ENCODE results near the gene ATP11A.

ATP11A gene

DNA sequence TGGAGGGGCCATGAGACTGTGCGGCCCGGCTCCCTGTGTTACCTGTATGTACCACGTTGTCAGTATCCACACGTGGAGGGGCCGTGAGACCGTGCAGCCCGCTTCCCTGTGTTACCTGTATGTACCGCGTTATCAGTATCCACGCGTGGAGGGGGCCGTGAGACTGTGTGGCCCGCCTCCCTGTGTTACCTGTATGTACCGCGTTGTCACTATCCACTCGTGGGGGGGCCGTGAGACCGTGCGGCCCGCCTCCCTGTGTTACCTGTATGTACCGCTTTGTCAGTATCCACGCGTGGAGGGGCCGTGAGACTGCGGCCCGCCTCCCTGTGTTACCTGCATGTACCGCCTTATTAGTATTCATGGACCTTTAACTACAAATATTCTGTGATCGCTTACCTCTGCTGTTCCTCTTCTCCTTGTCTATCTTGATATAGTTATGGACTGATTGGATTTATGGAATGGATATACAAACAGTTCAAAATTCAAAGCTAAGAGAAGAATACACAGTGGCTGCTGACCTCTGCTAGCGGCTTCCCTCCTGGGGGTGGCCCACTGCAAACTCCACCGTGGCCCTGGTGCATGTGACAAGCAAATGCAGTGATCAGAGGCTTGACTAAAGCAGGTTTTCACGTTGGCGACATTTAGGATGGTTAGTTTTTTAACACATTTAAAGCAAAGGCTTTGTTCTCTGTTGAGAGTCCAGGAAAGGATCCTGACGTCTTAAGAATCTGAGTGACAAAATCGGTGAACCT lies 38.7 kb downstream of the ATP11A start:
- Histone ChIP-seq H3K27me3 (ENCODE audit: control insufficient read depth, insufficient read depth, low read length) (no peaks in the 10 kb centered on the region), H3K27ac (ENCODE audit: low read depth, low read length) (no peak overlapping the region), H3K4me3 (ENCODE audit: low read depth, low read length) (no peak overlapping the region), H3K9ac (ENCODE audit: low read depth, low read length) (no peak overlapping the region), H3K9me3 (ENCODE audit: control insufficient read depth, insufficient read depth, low read length) (no peaks in the 10 kb centered on the region), H3K36me3 (ENCODE audit: control insufficient read depth, insufficient read depth, low read length) (no peaks in the 10 kb centered on the region), H3K4me1 (ENCODE audit: control insufficient read depth, insufficient read depth, low read length) (peaks cover 39% of the 10 kb centered on the region)

DNA sequence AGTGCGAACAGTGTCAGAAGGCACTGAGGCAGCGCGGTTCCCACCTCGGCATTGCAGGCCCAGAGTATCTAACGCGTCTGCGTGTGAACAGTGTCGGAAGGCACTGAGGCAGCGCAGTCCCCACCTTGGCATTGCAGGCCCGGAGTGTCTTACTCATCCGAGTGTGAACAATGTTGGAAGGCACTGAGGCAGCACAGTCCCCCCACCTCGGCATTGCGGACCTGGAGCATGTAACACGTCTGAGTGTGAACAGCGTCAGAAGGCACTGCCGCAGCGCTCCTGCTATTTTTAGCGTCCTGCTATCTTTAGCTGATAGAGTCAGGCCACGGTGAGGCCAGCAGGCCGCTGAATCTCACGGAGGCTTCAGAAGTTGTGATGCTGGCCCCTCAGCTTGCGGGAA lies 39.6 kb downstream of the ATP11A start:
- no peak overlapping the region for H3K9ac ChIP-seq (ENCODE audit: low read depth, low read length)
- no peaks in the 10 kb centered on the region for H3K36me3 ChIP-seq (ENCODE audit: control insufficient read depth, insufficient read depth, low read length)
- H3K27ac ChIP-seq (ENCODE audit: low read depth, low read length) = no peak overlapping the region
- no peaks in the 10 kb centered on the region for H3K9me3 ChIP-seq (ENCODE audit: control insufficient read depth, insufficient read depth, low read length)
- no peaks in the 10 kb centered on the region for H3K27me3 ChIP-seq (ENCODE audit: control insufficient read depth, insufficient read depth, low read length)
- H3K4me3 ChIP-seq (ENCODE audit: low read depth, low read length) = no peak overlapping the region
- peaks cover 47% of the 10 kb centered on the region for H3K4me1 ChIP-seq (ENCODE audit: control insufficient read depth, insufficient read depth, low read length)

DNA sequence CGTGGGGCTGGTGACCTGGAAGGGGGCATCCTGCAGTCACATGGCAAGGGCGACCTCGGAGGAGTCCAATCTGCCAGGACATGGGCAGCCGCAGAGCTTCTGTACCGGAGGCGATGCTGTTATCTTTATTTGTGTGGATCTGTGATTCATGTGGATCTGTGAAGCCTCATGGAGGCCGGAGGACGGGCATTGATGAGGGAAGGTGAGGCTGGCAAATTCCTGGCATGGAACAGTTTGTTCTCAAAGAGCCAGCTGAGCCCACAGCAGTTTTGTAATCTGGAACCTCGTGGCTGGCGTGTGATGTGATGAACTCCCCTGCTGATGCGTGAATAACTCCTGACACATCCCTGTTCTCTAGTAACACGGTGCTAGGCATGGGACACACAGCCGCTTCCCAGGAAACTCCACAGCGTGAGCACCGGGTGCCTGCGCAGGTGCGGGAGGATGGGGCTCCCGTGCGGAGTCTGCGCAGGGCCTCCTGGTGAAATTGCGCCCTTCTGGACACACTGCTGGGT lies 40.4 kb downstream of the ATP11A start:
- H3K27ac ChIP-seq (ENCODE audit: low read depth, low read length) = no peak overlapping the region
- peaks cover 55% of the 10 kb centered on the region for H3K4me1 ChIP-seq (ENCODE audit: control insufficient read depth, insufficient read depth, low read length)
- H3K9me3 ChIP-seq (ENCODE audit: control insufficient read depth, insufficient read depth, low read length) = no peaks in the 10 kb centered on the region
- no peaks in the 10 kb centered on the region for H3K27me3 ChIP-seq (ENCODE audit: control insufficient read depth, insufficient read depth, low read length)
- no peak overlapping the region for H3K4me3 ChIP-seq (ENCODE audit: low read depth, low read length)
- H3K9ac ChIP-seq (ENCODE audit: low read depth, low read length) = no peak overlapping the region
- no peaks in the 10 kb centered on the region for H3K36me3 ChIP-seq (ENCODE audit: control insufficient read depth, insufficient read depth, low read length)

DNA sequence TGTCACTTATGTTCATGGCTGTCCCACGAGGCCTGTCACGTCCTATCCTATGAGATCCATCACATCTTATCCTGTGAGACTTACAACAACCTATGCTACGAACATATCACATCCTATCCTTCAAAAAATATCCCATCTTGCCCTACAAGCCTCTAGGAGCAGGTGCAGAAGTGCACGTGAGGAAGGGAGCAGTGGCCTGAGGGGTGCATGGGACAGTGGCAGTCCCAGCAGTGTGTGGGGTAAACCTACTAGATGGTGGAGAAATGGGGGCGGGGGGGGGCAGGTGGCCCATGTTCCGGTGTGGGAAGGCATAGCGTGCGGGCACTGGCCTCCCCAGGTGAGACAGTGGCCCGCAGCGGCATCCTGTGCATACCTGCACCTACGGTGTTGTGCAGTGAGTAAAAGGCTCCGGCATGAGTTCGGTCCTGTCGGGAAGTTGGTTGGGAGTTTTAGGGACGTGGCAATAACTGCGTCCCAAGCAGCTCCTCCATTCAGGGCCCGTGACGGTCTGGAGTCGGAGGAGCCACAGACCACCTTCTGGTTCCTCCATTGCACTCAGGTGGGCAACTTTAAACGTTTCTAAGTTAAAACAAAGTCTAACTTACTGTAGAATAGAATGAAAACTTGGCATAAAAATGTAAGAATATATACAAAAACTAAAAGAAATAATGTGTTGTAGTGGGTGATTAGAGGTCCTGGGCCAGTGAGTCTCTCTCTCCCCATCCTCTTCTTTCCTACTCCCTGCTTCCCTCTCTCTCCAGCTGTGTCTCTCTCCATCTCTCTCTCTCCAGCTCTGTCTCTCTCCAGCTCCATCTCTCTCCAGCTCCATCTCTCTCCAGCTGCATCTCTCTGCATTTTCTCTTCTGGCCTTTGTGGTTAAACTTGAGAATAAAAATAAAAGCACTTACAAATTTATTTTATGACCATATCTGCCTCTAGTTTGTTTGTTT lies 42.1 kb downstream of the ATP11A start:
- Histone ChIP-seq H3K9me3 (ENCODE audit: control insufficient read depth, insufficient read depth, low read length) (no peaks in the 10 kb centered on the region), H3K36me3 (ENCODE audit: control insufficient read depth, insufficient read depth, low read length) (no peaks in the 10 kb centered on the region), H3K27ac (ENCODE audit: low read depth, low read length) (no peak overlapping the region), H3K9ac (ENCODE audit: low read depth, low read length) (no peak overlapping the region), H3K4me3 (ENCODE audit: low read depth, low read length) (no peak overlapping the region), H3K4me1 (ENCODE audit: control insufficient read depth, insufficient read depth, low read length) (peaks cover 55% of the 10 kb centered on the region), H3K27me3 (ENCODE audit: control insufficient read depth, insufficient read depth, low read length) (no peaks in the 10 kb centered on the region)

DNA sequence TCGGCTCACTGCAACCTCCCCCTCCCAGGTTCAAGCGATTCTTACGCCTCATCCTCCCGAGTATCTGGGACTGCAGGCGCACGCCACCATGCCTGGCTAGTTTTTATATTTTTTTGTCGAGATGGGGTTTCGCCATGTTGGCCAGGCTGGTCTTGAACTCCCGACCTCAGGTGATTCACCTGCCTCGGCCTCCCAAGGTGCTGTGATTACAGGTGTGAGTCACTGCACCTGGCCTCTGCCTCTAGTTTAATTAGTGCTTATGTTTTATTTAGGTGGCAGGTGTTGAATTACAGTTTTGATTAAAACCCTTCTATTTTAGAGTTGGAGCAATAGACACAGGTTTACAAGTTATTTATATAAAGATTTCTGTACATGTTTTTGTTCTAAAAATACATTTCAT lies 42.8 kb downstream of the ATP11A start:
- Histone ChIP-seq H3K36me3 (ENCODE audit: control insufficient read depth, insufficient read depth, low read length) (no peaks in the 10 kb centered on the region), H3K4me1 (ENCODE audit: control insufficient read depth, insufficient read depth, low read length) (peaks cover 53% of the 10 kb centered on the region), H3K27me3 (ENCODE audit: control insufficient read depth, insufficient read depth, low read length) (no peaks in the 10 kb centered on the region), H3K4me3 (ENCODE audit: low read depth, low read length) (peak overlapping the region; percentile 22; the same call in 1 of the 2 replicates), H3K27ac (ENCODE audit: low read depth, low read length) (peak overlapping the region; percentile 80), H3K9ac (ENCODE audit: low read depth, low read length) (no peak overlapping the region), H3K9me3 (ENCODE audit: control insufficient read depth, insufficient read depth, low read length) (no peaks in the 10 kb centered on the region)

DNA sequence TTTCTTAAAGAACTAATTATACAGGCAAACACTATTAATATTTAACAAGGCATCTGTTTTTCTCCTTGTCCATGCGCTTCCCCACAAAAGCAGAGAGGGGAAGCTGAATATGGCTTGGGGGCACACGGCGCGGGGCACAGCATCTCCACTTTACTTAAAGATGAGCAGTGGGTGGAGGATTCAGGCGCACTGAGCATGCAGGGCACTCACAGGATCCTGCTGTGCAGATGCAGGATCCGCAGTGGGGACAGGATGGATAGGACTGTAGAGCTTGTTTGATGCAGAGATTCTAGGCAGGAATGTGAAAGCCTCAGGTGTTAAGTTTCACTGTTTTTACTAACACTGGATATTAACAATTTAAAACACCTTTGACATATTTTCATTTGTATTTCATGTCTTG lies 43.3 kb downstream of the ATP11A start:
- Histone ChIP-seq H3K27ac (ENCODE audit: low read depth, low read length) (peak overlapping the region; percentile 80), H3K4me3 (ENCODE audit: low read depth, low read length) (peak overlapping the region; percentile 22; the same call in 1 of the 2 replicates), H3K9me3 (ENCODE audit: control insufficient read depth, insufficient read depth, low read length) (no peaks in the 10 kb centered on the region), H3K36me3 (ENCODE audit: control insufficient read depth, insufficient read depth, low read length) (no peaks in the 10 kb centered on the region), H3K9ac (ENCODE audit: low read depth, low read length) (no peak overlapping the region), H3K27me3 (ENCODE audit: control insufficient read depth, insufficient read depth, low read length) (no peaks in the 10 kb centered on the region), H3K4me1 (ENCODE audit: control insufficient read depth, insufficient read depth, low read length) (peaks cover 50% of the 10 kb centered on the region)

DNA sequence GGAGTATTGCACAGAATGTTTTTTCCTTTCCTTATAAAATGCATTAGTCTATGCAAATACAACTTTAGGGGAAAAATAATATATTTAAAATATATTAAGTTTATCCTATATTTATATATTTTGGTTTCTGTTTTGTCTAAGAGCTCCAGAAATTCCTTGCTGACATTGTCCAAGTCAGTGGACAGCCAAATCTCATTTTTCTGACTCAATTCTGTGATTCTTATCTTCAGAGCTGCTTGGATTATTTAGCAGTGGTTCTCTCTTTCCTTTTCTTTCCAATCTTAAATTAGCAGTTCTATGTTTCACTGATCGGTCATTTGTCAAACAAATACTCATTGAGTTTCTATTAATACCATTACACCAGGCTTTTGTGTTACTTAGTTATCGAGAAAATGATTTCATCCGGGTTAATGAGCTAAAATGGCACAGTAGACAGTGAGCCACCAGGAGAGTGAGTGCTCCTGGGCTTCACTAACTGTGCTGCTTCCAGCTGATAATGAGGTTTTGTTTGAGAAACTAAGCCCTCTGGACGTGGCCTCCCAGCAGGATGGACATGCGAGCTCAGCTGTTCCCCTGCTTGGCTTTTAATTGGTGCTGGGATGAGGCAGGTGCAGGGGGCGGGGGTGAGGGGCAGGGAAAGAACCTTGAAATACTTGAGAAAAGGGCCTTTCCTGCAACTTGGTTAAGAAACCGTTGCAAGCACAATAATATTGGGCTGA lies 44.0 kb downstream of the ATP11A start:
- no peaks in the 10 kb centered on the region for H3K36me3 ChIP-seq (ENCODE audit: control insufficient read depth, insufficient read depth, low read length)
- H3K9me3 ChIP-seq (ENCODE audit: control insufficient read depth, insufficient read depth, low read length) = no peaks in the 10 kb centered on the region
- no peaks in the 10 kb centered on the region for H3K27me3 ChIP-seq (ENCODE audit: control insufficient read depth, insufficient read depth, low read length)
- peaks cover 50% of the 10 kb centered on the region for H3K4me1 ChIP-seq (ENCODE audit: control insufficient read depth, insufficient read depth, low read length)
- H3K27ac ChIP-seq (ENCODE audit: low read depth, low read length) = peak overlapping the region; percentile 80
- peak overlapping the region; percentile 5 for H3K4me3 ChIP-seq (ENCODE audit: low read depth, low read length)
- H3K9ac ChIP-seq (ENCODE audit: low read depth, low read length) = no peak overlapping the region

DNA sequence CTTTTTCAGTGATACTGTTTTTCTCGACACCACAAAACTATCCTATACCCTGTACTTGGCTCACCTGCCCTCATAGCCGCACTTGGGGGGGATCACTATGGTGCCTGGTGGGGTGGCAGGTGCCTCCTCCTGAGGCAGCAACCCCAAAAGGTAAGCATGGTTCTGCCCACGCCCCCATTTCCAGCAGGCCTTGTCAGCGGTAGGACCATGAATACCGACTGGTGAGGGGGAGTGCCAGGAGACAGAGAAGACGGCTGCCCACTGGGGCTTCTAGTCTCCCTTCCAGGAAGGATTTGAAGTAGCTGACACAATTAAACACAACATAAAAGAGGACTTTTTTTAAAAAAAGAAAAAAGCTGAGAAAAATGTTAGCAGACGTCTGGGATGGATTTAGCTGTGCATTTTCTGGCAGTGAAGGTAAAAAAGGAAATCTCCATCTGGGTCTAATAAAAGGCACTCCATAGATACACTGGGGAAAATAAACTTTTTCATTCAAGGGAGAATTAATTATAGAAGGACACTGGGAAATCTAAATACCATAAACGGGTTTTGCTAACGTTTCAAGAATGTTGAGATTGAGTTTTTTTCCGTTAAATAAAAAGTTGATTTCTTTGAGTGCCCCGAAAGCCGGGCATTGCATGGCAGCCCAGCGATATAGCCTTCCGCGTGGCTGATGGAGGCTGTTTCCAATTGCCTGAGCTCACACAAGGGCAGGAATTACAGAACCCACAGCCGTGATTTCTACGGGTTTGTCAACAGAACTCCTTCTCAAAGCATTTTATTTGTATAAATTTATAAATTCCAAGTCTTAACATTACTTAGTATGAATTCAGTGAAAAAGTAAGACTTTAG lies 45.1 kb downstream of the ATP11A start:
- no peaks in the 10 kb centered on the region for H3K27me3 ChIP-seq (ENCODE audit: control insufficient read depth, insufficient read depth, low read length)
- no peaks in the 10 kb centered on the region for H3K9me3 ChIP-seq (ENCODE audit: control insufficient read depth, insufficient read depth, low read length)
- H3K4me1 ChIP-seq (ENCODE audit: control insufficient read depth, insufficient read depth, low read length) = peaks cover 50% of the 10 kb centered on the region
- H3K9ac ChIP-seq (ENCODE audit: low read depth, low read length) = no peak overlapping the region
- H3K36me3 ChIP-seq (ENCODE audit: control insufficient read depth, insufficient read depth, low read length) = no peaks in the 10 kb centered on the region
- H3K4me3 ChIP-seq (ENCODE audit: low read depth, low read length) = peak overlapping the region; percentile 5; the same call in 1 of the 2 replicates
- H3K27ac ChIP-seq (ENCODE audit: low read depth, low read length) = peak overlapping the region; percentile 80

DNA sequence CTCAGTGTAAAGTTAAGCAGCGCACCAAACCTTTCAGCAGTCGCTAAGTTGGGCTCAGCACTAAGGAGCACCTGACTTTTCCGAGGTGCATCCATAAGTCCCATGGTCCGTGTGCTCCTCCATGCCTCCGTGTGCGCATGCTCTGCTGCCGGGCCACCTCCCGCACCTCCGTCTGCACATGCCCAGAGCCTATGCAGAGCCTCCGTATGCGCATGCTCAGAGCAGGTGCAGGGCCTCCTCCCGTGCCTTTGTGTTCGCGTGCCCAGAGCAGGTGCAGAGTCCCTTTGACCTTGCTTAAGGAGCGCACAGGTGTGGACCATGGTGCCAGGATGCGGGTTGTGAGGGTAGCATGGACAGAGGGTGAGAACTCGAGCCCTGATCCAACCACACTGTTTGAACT lies 46.0 kb downstream of the ATP11A start:
- H3K36me3 ChIP-seq (ENCODE audit: control insufficient read depth, insufficient read depth, low read length) = no peaks in the 10 kb centered on the region
- no peak overlapping the region for H3K4me3 ChIP-seq (ENCODE audit: low read depth, low read length)
- no peaks in the 10 kb centered on the region for H3K9me3 ChIP-seq (ENCODE audit: control insufficient read depth, insufficient read depth, low read length)
- peaks cover 53% of the 10 kb centered on the region for H3K4me1 ChIP-seq (ENCODE audit: control insufficient read depth, insufficient read depth, low read length)
- no peak overlapping the region for H3K9ac ChIP-seq (ENCODE audit: low read depth, low read length)
- no peak overlapping the region for H3K27ac ChIP-seq (ENCODE audit: low read depth, low read length)
- no peaks in the 10 kb centered on the region for H3K27me3 ChIP-seq (ENCODE audit: control insufficient read depth, insufficient read depth, low read length)

DNA sequence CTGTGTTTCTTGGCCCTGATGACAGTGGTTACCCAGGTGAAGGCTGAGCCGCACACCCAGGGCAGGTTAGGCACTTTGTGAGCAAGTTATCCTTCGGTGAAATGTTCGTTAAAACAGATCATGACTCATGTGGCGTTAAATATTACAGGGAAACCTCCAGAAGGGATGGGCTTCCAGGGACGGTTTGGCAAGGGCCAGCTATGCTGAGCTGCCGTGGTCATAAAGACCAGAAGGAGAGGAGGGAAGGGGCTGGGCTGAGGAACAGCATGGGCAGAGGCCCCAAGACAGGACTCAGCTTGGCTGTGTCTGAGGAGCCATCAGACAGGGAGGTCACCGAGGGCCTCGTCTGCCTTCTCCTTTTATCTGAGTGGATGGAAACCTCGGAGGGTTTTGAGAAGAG lies 47.5 kb downstream of the ATP11A start:
- Histone ChIP-seq H3K9me3 (ENCODE audit: control insufficient read depth, insufficient read depth, low read length) (no peaks in the 10 kb centered on the region), H3K4me1 (ENCODE audit: control insufficient read depth, insufficient read depth, low read length) (peaks cover 50% of the 10 kb centered on the region), H3K27me3 (ENCODE audit: control insufficient read depth, insufficient read depth, low read length) (no peaks in the 10 kb centered on the region), H3K27ac (ENCODE audit: low read depth, low read length) (no peak overlapping the region), H3K9ac (ENCODE audit: low read depth, low read length) (no peak overlapping the region), H3K4me3 (ENCODE audit: low read depth, low read length) (no peak overlapping the region), H3K36me3 (ENCODE audit: control insufficient read depth, insufficient read depth, low read length) (no peaks in the 10 kb centered on the region)
